Natural killer cell (primary cell): Measurements from ENCODE around the gene SC5D. TPM values are rescaled to one million over a fixed set of nuclear protein-coding genes. Genes with fewer than 3 reads are reported as not detected.

Experiments used
- ATAC-seq, 3 donors: fragments of 150-1000 bp in 2 of 3; fragments of 200-7000 bp in 1 of 3; cut with Tn5 transposase; 1 replicate in 1 of 3; 2 replicates in 2 of 3; pipeline ENCODE4 v1.10.0; 2021; ENCODE audit warnings: mild to moderate bottlenecking in 2 of 3, moderate library complexity in 2 of 3
- DNase-seq, 2 donors: peaks; one replicate each; pipeline versions ENCODE4 v3.0.0 to v3.0.0-alpha.2; 2013 to 2021; ENCODE audit warnings: mixed read lengths in 1 of 2
- H3K27ac ChIP-seq: one replicate; pipeline ENCODE4 v1.5.1; 2013; ENCODE audit warnings: mild to moderate bottlenecking, low read length
- H3K27me3 ChIP-seq: one replicate; pipeline ENCODE4 v1.6.1; 2013; ENCODE audit warnings: low read length; ENCODE audit not compliant: control insufficient read depth, insufficient read depth
- H3K36me3 ChIP-seq: one replicate; pipeline ENCODE4 v1.6.1; 2013; ENCODE audit warnings: low read length; ENCODE audit not compliant: control insufficient read depth, insufficient read depth
- H3K4me1 ChIP-seq: one replicate; pipeline ENCODE4 v1.6.1; 2013; ENCODE audit warnings: low read length; ENCODE audit not compliant: control insufficient read depth, insufficient read depth
- H3K4me3 ChIP-seq: one replicate; pipeline ENCODE4 v1.5.1; 2013; ENCODE audit warnings: low read length
- H3K9me3 ChIP-seq: one replicate; pipeline ENCODE4 v1.6.1; 2013; ENCODE audit warnings: low read length; ENCODE audit not compliant: control insufficient read depth, insufficient read depth
- H3K27ac Mint-ChIP-seq, 2 donors: one replicate each; pipeline ENCODE4 v1.8.0; 2022; ENCODE audit warnings: mild to moderate bottlenecking in 2 of 2, mixed read lengths in 2 of 2, moderate library complexity in 1 of 2
- H3K27me3 Mint-ChIP-seq, 2 donors: one replicate each; pipeline ENCODE4 v1.8.0; 2022; ENCODE audit warnings: low read depth in 2 of 2, mixed read lengths in 2 of 2
- H3K36me3 Mint-ChIP-seq: one replicate; pipeline ENCODE4 v1.8.0; 2022; ENCODE audit warnings: mixed read lengths
- H3K4me1 Mint-ChIP-seq, 2 donors: one replicate each; pipeline ENCODE4 v1.8.0; 2022; ENCODE audit warnings: mixed read lengths in 2 of 2
- H3K4me3 Mint-ChIP-seq: one replicate; pipeline ENCODE4 v1.8.0; 2022; ENCODE audit warnings: mild to moderate bottlenecking, moderate library complexity, mixed read lengths
- H3K9me3 Mint-ChIP-seq, 2 donors: one replicate each; pipeline ENCODE4 v1.8.0; 2022; ENCODE audit warnings: mixed read lengths in 2 of 2
- WGBS: methylation state at CpG from one replicate; pipeline ENCODE4 v1.1.7; 2013; ENCODE audit warnings: missing lambda C conversion rate; ENCODE audit not compliant: insufficient coverage; 5-methylcytosine and 5-hydroxymethylcytosine counted together
- intact Hi-C: fragments of 100-400 bp; cut with micrococcal nuclease; formaldehyde crosslinking; loops from one replicate; pipeline ENCODE4 v1.14.2; 2022
- total RNA-seq, 4 donors: library from RNA; stranded (reverse); fragments of 120-200 nt in 1 of 4; gene quantifications; one replicate each; pipeline versions ENCODE4 v1.2.3 to v1.2.4, GENCODE V29; 2013 to 2022
- TF ChIP-seq, protein P1 (sequence below): fragments of 200-600 bp; IDR thresholded peaks from one replicate; pipeline ENCODE4 v1.8.0; 2022; ENCODE audit warnings: antibody characterized with exemption

Gene SC5D
- total RNA-seq, 3 donors from 2014 or later (not counting 1 experiment from before 2014, with no cell fraction given): 17.2 to 18.6 (median 17.2) TPM

DNA sequence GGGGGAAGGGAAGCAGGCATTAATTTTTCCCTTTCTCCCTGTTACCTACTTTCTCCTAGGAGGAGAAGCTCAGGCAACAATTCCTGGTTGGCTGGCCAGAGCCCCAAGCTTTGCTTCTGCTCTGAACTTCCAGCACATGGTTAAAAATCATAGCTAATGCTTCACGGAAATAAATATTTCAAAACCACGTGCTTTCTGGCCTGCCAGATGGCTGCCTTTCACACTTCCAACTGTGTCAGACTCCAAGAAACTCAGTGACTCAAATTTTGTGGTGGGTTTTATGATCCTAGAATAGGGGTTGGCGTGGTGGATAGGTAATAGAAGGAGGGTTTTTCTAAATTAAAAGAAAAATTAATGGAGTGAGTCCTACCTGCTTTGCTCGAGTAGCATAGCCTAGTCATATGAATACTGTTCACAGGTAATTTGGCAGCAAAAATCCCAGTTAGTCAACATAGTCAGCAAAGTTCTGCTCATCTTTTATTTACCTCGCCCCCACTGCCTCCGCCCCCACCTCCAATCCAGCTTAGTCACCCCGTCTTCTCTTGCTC, 58.6 kb downstream of the SC5D start:
- H3K4me1 Mint-ChIP-seq: no peaks in the 10 kb centered on the region
- TF ChIP-seq, protein P1, sequence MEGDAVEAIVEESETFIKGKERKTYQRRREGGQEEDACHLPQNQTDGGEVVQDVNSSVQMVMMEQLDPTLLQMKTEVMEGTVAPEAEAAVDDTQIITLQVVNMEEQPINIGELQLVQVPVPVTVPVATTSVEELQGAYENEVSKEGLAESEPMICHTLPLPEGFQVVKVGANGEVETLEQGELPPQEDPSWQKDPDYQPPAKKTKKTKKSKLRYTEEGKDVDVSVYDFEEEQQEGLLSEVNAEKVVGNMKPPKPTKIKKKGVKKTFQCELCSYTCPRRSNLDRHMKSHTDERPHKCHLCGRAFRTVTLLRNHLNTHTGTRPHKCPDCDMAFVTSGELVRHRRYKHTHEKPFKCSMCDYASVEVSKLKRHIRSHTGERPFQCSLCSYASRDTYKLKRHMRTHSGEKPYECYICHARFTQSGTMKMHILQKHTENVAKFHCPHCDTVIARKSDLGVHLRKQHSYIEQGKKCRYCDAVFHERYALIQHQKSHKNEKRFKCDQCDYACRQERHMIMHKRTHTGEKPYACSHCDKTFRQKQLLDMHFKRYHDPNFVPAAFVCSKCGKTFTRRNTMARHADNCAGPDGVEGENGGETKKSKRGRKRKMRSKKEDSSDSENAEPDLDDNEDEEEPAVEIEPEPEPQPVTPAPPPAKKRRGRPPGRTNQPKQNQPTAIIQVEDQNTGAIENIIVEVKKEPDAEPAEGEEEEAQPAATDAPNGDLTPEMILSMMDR: no peak
- WGBS: 75% methylated on average over 7 of the region's 7 CpGs

DNA sequence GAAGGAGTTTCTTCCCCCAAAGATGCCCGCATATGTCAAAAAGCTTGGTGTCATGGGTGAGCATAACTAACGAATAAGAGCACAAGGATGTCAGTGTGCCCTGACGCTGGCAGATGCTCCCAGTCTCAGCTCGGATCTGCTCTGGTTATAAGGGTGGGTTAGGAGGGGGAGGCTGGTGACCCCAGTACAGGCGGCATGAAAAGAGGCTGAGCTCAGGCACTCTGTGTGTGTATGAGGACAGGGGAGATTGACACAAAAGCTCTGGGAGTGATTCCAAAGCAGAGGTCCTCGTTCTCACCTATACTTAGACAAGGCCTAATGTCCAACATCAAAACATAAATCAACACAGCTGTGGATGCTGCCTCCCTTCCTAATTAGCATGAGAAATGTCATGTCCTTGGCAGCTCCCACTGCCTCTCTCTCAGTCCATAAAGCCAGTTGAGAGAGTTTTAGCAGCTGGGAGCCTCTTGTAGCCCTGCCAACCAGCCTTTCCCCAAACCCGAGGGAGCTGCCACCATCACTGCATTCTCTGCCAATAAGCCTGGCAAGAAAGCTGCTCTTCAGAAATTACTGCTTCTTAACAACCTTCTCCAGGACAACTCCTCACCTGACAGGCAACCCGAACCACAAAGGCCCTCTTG, 59.8 kb downstream of the SC5D start:
- Histone ChIP-seq H3K27ac (no peak overlapping the region), H3K4me1 (no peaks in the 10 kb centered on the region), H3K9me3 (no peaks in the 10 kb centered on the region), H3K27me3 (no peaks in the 10 kb centered on the region), H3K4me3 (no peak overlapping the region), H3K36me3 (no peaks in the 10 kb centered on the region)
- 81% methylated on average over 8 of the region's 8 CpGs for WGBS
- TF ChIP-seq, protein P1: no peak
- Mint-ChIP-seq H3K4me3 (no peak overlapping the region), H3K9me3 (no peaks in the 10 kb centered on the region), H3K27me3 (peaks cover 5 to 10% of the 10 kb centered on the region in 2 donors), H3K27ac (no peak overlapping the region), H3K36me3 (no peaks in the 10 kb centered on the region), H3K4me1 (no peaks in the 10 kb centered on the region)
- ATAC-seq (no peak), DNase-seq (no peak)
- intact Hi-C loops: no loop called here

More for the DNA sequence above, 58.6 kb downstream of the SC5D start:
- Mint-ChIP-seq H3K36me3 (no peaks in the 10 kb centered on the region), H3K27me3 (peaks cover 5 to 10% of the 10 kb centered on the region in 2 donors), H3K27ac (no peak overlapping the region), H3K9me3 (no peaks in the 10 kb centered on the region), H3K4me3 (no peak overlapping the region)
- H3K4me1 ChIP-seq: no peaks in the 10 kb centered on the region
- no peak overlapping the region for H3K27ac ChIP-seq
- H3K9me3 ChIP-seq: no peaks in the 10 kb centered on the region
- H3K36me3 ChIP-seq: no peaks in the 10 kb centered on the region
- no peaks in the 10 kb centered on the region for H3K27me3 ChIP-seq
- ATAC-seq (no peak), DNase-seq (no peak)
- intact Hi-C loops: no loop called here
- H3K4me3 ChIP-seq: no peak overlapping the region

DNA sequence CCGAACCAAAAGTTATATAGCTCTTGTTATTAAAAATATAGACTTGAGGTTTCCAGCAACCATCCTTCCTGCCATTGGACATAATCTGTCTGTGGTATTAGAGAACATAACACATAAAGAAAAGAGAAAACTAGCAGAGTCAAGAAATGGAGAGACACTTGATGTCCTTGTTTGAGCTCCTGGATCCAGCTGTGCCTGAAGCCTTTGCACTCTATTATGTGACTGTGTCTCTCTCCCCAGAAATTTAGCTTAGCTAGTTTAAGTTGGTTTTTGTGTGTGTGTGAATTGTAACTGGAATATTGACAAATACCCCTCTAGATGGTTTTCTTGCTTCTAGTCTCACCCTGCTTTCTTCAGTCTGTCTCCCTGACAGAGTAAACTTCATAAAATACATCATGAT, 61.6 kb downstream of the SC5D start:
- TF ChIP-seq, protein P1: no peak
- Mint-ChIP-seq H3K27me3 (peaks cover 7 to 10% of the 10 kb centered on the region in 2 donors), H3K36me3 (no peaks in the 10 kb centered on the region), H3K9me3 (no peaks in the 10 kb centered on the region), H3K4me3 (no peak overlapping the region), H3K4me1 (no peaks in the 10 kb centered on the region), H3K27ac (no peak overlapping the region)
- no peaks in the 10 kb centered on the region for H3K36me3 ChIP-seq
- ATAC-seq (no peak), DNase-seq (no peak)
- no CpG with 5 or more reads among the region's 1 CpG for WGBS
- no peaks in the 10 kb centered on the region for H3K9me3 ChIP-seq
- H3K4me3 ChIP-seq: no peak overlapping the region
- intact Hi-C loops: no loop called here
- H3K4me1 ChIP-seq: no peaks in the 10 kb centered on the region
- no peaks in the 10 kb centered on the region for H3K27me3 ChIP-seq
- H3K27ac ChIP-seq: no peak overlapping the region

DNA sequence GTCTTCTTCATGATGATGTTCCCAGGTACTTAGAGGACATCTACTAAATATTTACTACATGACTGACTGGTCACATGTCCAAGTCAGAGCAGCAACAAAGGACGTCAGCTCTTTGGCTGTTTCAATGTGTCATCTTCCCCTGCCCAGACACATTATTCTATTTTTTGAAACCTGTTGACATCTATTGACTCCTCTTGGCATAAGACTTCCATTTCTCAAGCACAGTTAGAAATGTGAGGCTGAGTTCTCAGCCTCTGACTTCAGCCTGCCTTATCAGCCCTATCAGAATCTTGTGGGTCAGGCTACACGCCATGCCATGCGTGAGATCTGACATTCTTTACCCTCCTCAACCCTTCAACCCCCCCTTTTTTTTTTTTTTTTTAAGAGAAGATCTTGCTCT, 63.8 kb downstream of the SC5D start:
- Mint-ChIP-seq H3K4me1 (no peaks in the 10 kb centered on the region), H3K36me3 (no peaks in the 10 kb centered on the region), H3K4me3 (no peak overlapping the region), H3K27me3 (peaks cover 7 to 10% of the 10 kb centered on the region in 2 donors), H3K27ac (no peak overlapping the region), H3K9me3 (no peaks in the 10 kb centered on the region)
- no peak overlapping the region for H3K27ac ChIP-seq
- TF ChIP-seq, protein P1: no peak
- WGBS: 58% methylated on average over 2 of the region's 3 CpGs
- H3K4me1 ChIP-seq: no peaks in the 10 kb centered on the region
- intact Hi-C loops: no loop called here
- no peaks in the 10 kb centered on the region for H3K9me3 ChIP-seq
- DNase-seq: no peak
- H3K27me3 ChIP-seq: no peaks in the 10 kb centered on the region
- H3K4me3 ChIP-seq: no peak overlapping the region
- no peaks in the 10 kb centered on the region for H3K36me3 ChIP-seq
- peak in 1 of 3 donors; percentile 85 for ATAC-seq
